Natural killer cell (primary cell): ENCODE measurements around the gene KIRREL3. TPM values are rescaled to one million over a fixed set of nuclear protein-coding genes. Genes with fewer than 3 reads are reported as not detected.

Experiments used
- ATAC-seq, 3 donors: fragments of 150-1000 bp in 2 of 3; fragments of 200-7000 bp in 1 of 3; cut with Tn5 transposase; 1 replicate in 1 of 3; 2 replicates in 2 of 3; pipeline ENCODE4 v1.10.0; 2021; ENCODE audit warnings: mild to moderate bottlenecking in 2 of 3, moderate library complexity in 2 of 3
- DNase-seq, 2 donors: peaks; one replicate each; pipeline versions ENCODE4 v3.0.0 to v3.0.0-alpha.2; 2013 to 2021; ENCODE audit warnings: mixed read lengths in 1 of 2
- H3K27ac ChIP-seq: one replicate; pipeline ENCODE4 v1.5.1; 2013; ENCODE audit warnings: mild to moderate bottlenecking, low read length
- H3K27me3 ChIP-seq: one replicate; pipeline ENCODE4 v1.6.1; 2013; ENCODE audit warnings: low read length; ENCODE audit not compliant: control insufficient read depth, insufficient read depth
- H3K36me3 ChIP-seq: one replicate; pipeline ENCODE4 v1.6.1; 2013; ENCODE audit warnings: low read length; ENCODE audit not compliant: control insufficient read depth, insufficient read depth
- H3K4me1 ChIP-seq: one replicate; pipeline ENCODE4 v1.6.1; 2013; ENCODE audit warnings: low read length; ENCODE audit not compliant: control insufficient read depth, insufficient read depth
- H3K4me3 ChIP-seq: one replicate; pipeline ENCODE4 v1.5.1; 2013; ENCODE audit warnings: low read length
- H3K9me3 ChIP-seq: one replicate; pipeline ENCODE4 v1.6.1; 2013; ENCODE audit warnings: low read length; ENCODE audit not compliant: control insufficient read depth, insufficient read depth
- H3K27ac Mint-ChIP-seq, 2 donors: one replicate each; pipeline ENCODE4 v1.8.0; 2022; ENCODE audit warnings: mild to moderate bottlenecking in 2 of 2, mixed read lengths in 2 of 2, moderate library complexity in 1 of 2
- H3K27me3 Mint-ChIP-seq, 2 donors: one replicate each; pipeline ENCODE4 v1.8.0; 2022; ENCODE audit warnings: low read depth in 2 of 2, mixed read lengths in 2 of 2
- H3K36me3 Mint-ChIP-seq: one replicate; pipeline ENCODE4 v1.8.0; 2022; ENCODE audit warnings: mixed read lengths
- H3K4me1 Mint-ChIP-seq, 2 donors: one replicate each; pipeline ENCODE4 v1.8.0; 2022; ENCODE audit warnings: mixed read lengths in 2 of 2
- H3K4me3 Mint-ChIP-seq: one replicate; pipeline ENCODE4 v1.8.0; 2022; ENCODE audit warnings: mild to moderate bottlenecking, moderate library complexity, mixed read lengths
- H3K9me3 Mint-ChIP-seq, 2 donors: one replicate each; pipeline ENCODE4 v1.8.0; 2022; ENCODE audit warnings: mixed read lengths in 2 of 2
- CTCF ChIP-seq: fragments of 200-600 bp; IDR thresholded peaks from one replicate; pipeline ENCODE4 v1.8.0; 2022; ENCODE audit warnings: antibody characterized with exemption
- WGBS: methylation state at CpG from one replicate; pipeline ENCODE4 v1.1.7; 2013; ENCODE audit warnings: missing lambda C conversion rate; ENCODE audit not compliant: insufficient coverage; 5-methylcytosine and 5-hydroxymethylcytosine counted together
- intact Hi-C: fragments of 100-400 bp; cut with micrococcal nuclease; formaldehyde crosslinking; loops from one replicate; pipeline ENCODE4 v1.14.2; 2022
- total RNA-seq, 4 donors: library from RNA; stranded (reverse); fragments of 120-200 nt in 1 of 4; gene quantifications; one replicate each; pipeline versions ENCODE4 v1.2.3 to v1.2.4, GENCODE V29; 2013 to 2022

Gene KIRREL3
- total RNA-seq, 3 donors from 2014 or later (not counting 1 experiment from before 2014, with no cell fraction given), result not detected

GRCh38 chr11:126926376-126926791 is 74.2 kb downstream of the KIRREL3 start:
- Mint-ChIP-seq H3K4me1 (no peaks in the 10 kb centered on the region), H3K36me3 (no peaks in the 10 kb centered on the region), H3K4me3 (no peak overlapping the region), H3K27me3 (peaks cover 8 to 25% of the 10 kb centered on the region in 2 donors), H3K27ac (no peak overlapping the region), H3K9me3 (no peaks in the 10 kb centered on the region)
- no peak overlapping the region for H3K27ac ChIP-seq
- no peaks in the 10 kb centered on the region for H3K4me1 ChIP-seq
- whole genome bisulfite sequencing, result 67% methylated on average over 9 of the region's 9 CpGs
- no peak for TF ChIP-seq CTCF
- no peaks in the 10 kb centered on the region for H3K9me3 ChIP-seq
- H3K27me3 ChIP-seq, result no peaks in the 10 kb centered on the region
- intact Hi-C loops, result no loop called here
- no peaks in the 10 kb centered on the region for H3K36me3 ChIP-seq
- no peak for ATAC-seq
- no peak for DNase-seq
- H3K4me3 ChIP-seq, result no peak overlapping the region

GRCh38 chr11:126925321-126926093 is 75.1 kb downstream of the KIRREL3 start:
- 89% methylated on average over 9 of the region's 11 CpGs for WGBS
- ATAC-seq (no peak), DNase-seq (no peak)
- H3K27ac Mint-ChIP-seq, result no peak overlapping the region
- no peaks in the 10 kb centered on the region for H3K9me3 Mint-ChIP-seq
- no peaks in the 10 kb centered on the region for H3K27me3 ChIP-seq
- no peaks in the 10 kb centered on the region for H3K4me1 ChIP-seq
- H3K4me3 ChIP-seq, result no peak overlapping the region
- H3K27me3 Mint-ChIP-seq, result peaks cover 6 to 17% of the 10 kb centered on the region in 2 donors
- no peaks in the 10 kb centered on the region for H3K4me1 Mint-ChIP-seq
- H3K9me3 ChIP-seq, result no peaks in the 10 kb centered on the region
- no peaks in the 10 kb centered on the region for H3K36me3 ChIP-seq
- H3K4me3 Mint-ChIP-seq, result no peak overlapping the region
- intact Hi-C loops, result no loop called here
- no peak for TF ChIP-seq CTCF
- no peak overlapping the region for H3K27ac ChIP-seq
- no peaks in the 10 kb centered on the region for H3K36me3 Mint-ChIP-seq

GRCh38 chr11:126924376-126925040 is 76.1 kb downstream of the KIRREL3 start:
- no peaks in the 10 kb centered on the region for H3K36me3 Mint-ChIP-seq
- DNase-seq (no peak), ATAC-seq (no peak)
- no peak overlapping the region for H3K27ac Mint-ChIP-seq
- H3K27me3 Mint-ChIP-seq, result peaks cover 0 to 11% of the 10 kb centered on the region in 2 donors
- H3K4me1 Mint-ChIP-seq, result no peaks in the 10 kb centered on the region
- no peaks in the 10 kb centered on the region for H3K27me3 ChIP-seq
- H3K9me3 Mint-ChIP-seq, result no peaks in the 10 kb centered on the region
- H3K36me3 ChIP-seq, result no peaks in the 10 kb centered on the region
- no peak for TF ChIP-seq CTCF
- no peak overlapping the region for H3K4me3 ChIP-seq
- no peaks in the 10 kb centered on the region for H3K4me1 ChIP-seq
- intact Hi-C loops, result no loop called here
- H3K27ac ChIP-seq, result no peak overlapping the region
- no peaks in the 10 kb centered on the region for H3K9me3 ChIP-seq
- H3K4me3 Mint-ChIP-seq, result no peak overlapping the region
- WGBS, result 84% methylated on average over 5 of the region's 5 CpGs
